Glutamatergic neuron (in vitro differentiated cells): ENCODE results near the gene SUN2. TPM values are rescaled to one million over a fixed set of nuclear protein-coding genes. Genes with fewer than 3 reads are reported as not detected.

Experiments
- DNase-seq: peaks from one replicate; pipeline ENCODE4 v3.0.0; 2022
- H3K27ac Mint-ChIP-seq: one replicate; pipeline ENCODE4 v1.8.0; 2020; ENCODE audit warnings: mild to moderate bottlenecking, mixed read lengths, inconsistent platforms; ENCODE audit not compliant: unreplicated experiment
- H3K27me3 Mint-ChIP-seq: one replicate; pipeline ENCODE4 v1.8.0; 2020; ENCODE audit warnings: mild to moderate bottlenecking, moderate library complexity, mixed read lengths, inconsistent platforms; ENCODE audit not compliant: unreplicated experiment
- H3K36me3 Mint-ChIP-seq: one replicate; pipeline ENCODE4 v1.8.0; 2020; ENCODE audit warnings: mild to moderate bottlenecking, mixed read lengths, inconsistent platforms; ENCODE audit not compliant: unreplicated experiment
- H3K4me1 Mint-ChIP-seq: one replicate; pipeline ENCODE4 v1.8.0; 2020; ENCODE audit warnings: mild to moderate bottlenecking, low read depth, mixed read lengths, inconsistent platforms; ENCODE audit not compliant: unreplicated experiment
- H3K4me3 Mint-ChIP-seq: one replicate; pipeline ENCODE4 v1.8.0; 2020; ENCODE audit warnings: mild to moderate bottlenecking, mixed read lengths, inconsistent platforms; ENCODE audit not compliant: unreplicated experiment
- H3K9me3 Mint-ChIP-seq: one replicate; pipeline ENCODE4 v1.8.0; 2020; ENCODE audit warnings: mild to moderate bottlenecking, moderate library complexity, mixed read lengths, inconsistent platforms; ENCODE audit not compliant: unreplicated experiment
- total RNA-seq: library from RNA; stranded (reverse); fragmentation: NEBNext Ultra II Directional; extraction: Animal tissue kit (Norgen Biotek cat#: 25700); gene quantifications from one replicate; pipeline ENCODE4 v1.2.1, GENCODE V29; 2021; ENCODE audit not compliant: unreplicated experiment
- TF ChIP-seq, protein P1 (sequence below): fragments of 200-600 bp; sonication (generic); IDR thresholded peaks from one replicate; pipeline ENCODE4 v1.5.0; 2021; ENCODE audit not compliant: partially characterized antibody, unreplicated experiment

The SUN2 gene
- total RNA-seq, 1 donor from 2014 or later = 174 TPM

GRCh38 chr22:38727530-38728451 lies 28.0 kb downstream of the SUN2 start:
- no peak overlapping the region for H3K4me3 Mint-ChIP-seq
- peaks cover 4% of the 10 kb centered on the region for H3K9me3 Mint-ChIP-seq
- H3K4me1 Mint-ChIP-seq = peaks cover 7% of the 10 kb centered on the region
- no peak for DNase-seq
- TF ChIP-seq, protein P1, sequence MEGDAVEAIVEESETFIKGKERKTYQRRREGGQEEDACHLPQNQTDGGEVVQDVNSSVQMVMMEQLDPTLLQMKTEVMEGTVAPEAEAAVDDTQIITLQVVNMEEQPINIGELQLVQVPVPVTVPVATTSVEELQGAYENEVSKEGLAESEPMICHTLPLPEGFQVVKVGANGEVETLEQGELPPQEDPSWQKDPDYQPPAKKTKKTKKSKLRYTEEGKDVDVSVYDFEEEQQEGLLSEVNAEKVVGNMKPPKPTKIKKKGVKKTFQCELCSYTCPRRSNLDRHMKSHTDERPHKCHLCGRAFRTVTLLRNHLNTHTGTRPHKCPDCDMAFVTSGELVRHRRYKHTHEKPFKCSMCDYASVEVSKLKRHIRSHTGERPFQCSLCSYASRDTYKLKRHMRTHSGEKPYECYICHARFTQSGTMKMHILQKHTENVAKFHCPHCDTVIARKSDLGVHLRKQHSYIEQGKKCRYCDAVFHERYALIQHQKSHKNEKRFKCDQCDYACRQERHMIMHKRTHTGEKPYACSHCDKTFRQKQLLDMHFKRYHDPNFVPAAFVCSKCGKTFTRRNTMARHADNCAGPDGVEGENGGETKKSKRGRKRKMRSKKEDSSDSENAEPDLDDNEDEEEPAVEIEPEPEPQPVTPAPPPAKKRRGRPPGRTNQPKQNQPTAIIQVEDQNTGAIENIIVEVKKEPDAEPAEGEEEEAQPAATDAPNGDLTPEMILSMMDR = no peak
- H3K36me3 Mint-ChIP-seq = peaks cover 4% of the 10 kb centered on the region
- H3K27ac Mint-ChIP-seq = no peak overlapping the region
- H3K27me3 Mint-ChIP-seq = peaks cover 4% of the 10 kb centered on the region

DNA sequence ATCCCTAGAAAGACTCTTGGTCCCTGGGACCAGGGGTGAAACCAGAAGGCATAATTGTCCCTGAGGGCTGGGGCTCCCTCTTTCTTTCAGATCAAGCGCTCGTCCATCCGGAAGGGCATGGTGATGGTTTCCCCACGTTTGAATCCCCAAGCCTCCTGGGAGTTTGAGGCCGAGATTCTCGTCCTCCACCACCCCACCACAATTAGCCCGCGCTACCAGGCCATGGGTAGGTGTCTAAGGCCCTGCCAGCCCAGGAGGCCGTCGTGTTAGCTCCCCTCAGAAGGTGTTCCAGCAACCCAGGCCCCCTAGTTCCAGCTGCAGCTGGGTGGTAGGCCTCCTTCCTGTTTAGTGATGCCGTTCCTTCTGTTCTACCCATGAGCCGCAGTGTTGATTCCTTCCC lies 28.7 kb downstream of the SUN2 start:
- DNase-seq = no peak
- Mint-ChIP-seq H3K4me1 (peaks cover 7% of the 10 kb centered on the region), H3K36me3 (peaks cover 4% of the 10 kb centered on the region)

GRCh38 chr22:38725900-38726655 lies 29.7 kb downstream of the SUN2 start:
- H3K9me3 Mint-ChIP-seq = peaks cover 4% of the 10 kb centered on the region
- peaks cover 7% of the 10 kb centered on the region for H3K4me1 Mint-ChIP-seq
- peaks cover 4% of the 10 kb centered on the region for H3K27me3 Mint-ChIP-seq
- H3K4me3 Mint-ChIP-seq = no peak overlapping the region
- peaks cover 4% of the 10 kb centered on the region for H3K36me3 Mint-ChIP-seq
- H3K27ac Mint-ChIP-seq = no peak overlapping the region
- TF ChIP-seq, protein P1 = no peak
- no peak for DNase-seq

More for the DNA sequence above, 28.7 kb downstream of the SUN2 start:
- Mint-ChIP-seq H3K4me3 (no peak overlapping the region), H3K27me3 (peaks cover 4% of the 10 kb centered on the region), H3K9me3 (peaks cover 4% of the 10 kb centered on the region), H3K27ac (no peak overlapping the region)
- TF ChIP-seq, protein P1 = no peak

GRCh38 chr22:38724926-38725571 lies 30.7 kb downstream of the SUN2 start:
- peaks cover 4% of the 10 kb centered on the region for H3K36me3 Mint-ChIP-seq
- H3K9me3 Mint-ChIP-seq = peaks cover 4% of the 10 kb centered on the region
- no peak overlapping the region for H3K27ac Mint-ChIP-seq
- TF ChIP-seq, protein P1 = peak; percentile 49
- no peak for DNase-seq
- peaks cover 4% of the 10 kb centered on the region for H3K27me3 Mint-ChIP-seq
- H3K4me1 Mint-ChIP-seq = peaks cover under 1% of the 10 kb centered on the region
- H3K4me3 Mint-ChIP-seq = no peak overlapping the region
